ENCODE data around the gene FBRSL1. TPM values are rescaled to one million over a fixed set of nuclear protein-coding genes. Genes with fewer than 3 reads are reported as not detected.

FBRSL1 gene
- total and polyA plus RNA-seq, 11 donors = 23.0 to 88.2 (median 40.0) TPM

- 80 to 94% (median 92%) methylated on average over 2 to 20 of the region's 20 CpGs for WGBS, 4 donors
- intact Hi-C loops (cut with DNase I) = no loop called here
- Histone ChIP-seq H3K36me3 (peaks cover 0 to 9% (median 0%) of the 10 kb centered on the region in 9 donors), H3K9me3 (no peaks in the 10 kb centered on the region), H3K4me1 (no peaks in the 10 kb centered on the region), H3K27ac (no peak overlapping the region), H3K4me3 (no peak overlapping the region), H3K27me3 (no peaks in the 10 kb centered on the region)
- ATAC-seq (no peak), DNase-seq (no peak)
- TF ChIP-seq POLR2A (IDR thresholded peaks at IDR 0.05) (no peak), CTCF (IDR thresholded peaks at IDR 0.05) (no peak)
Measured at GRCh38 chr12:132541996-132542395, 52.0 kb downstream of the FBRSL1 start.

GRCh38 chr12:132542661-132543060 is 52.7 kb downstream of the FBRSL1 start:
- intact Hi-C loops (cut with DNase I) = no loop called here

GRCh38 chr12:132543298-132544079 is 53.5 kb downstream of the FBRSL1 start:
- TF ChIP-seq POLR2A (IDR thresholded peaks at IDR 0.05) (no peak), CTCF (IDR thresholded peaks at IDR 0.05) (no peak)
- WGBS, 4 donors = 88 to 98% (median 92%) methylated on average over 19 to 27 of the region's 27 CpGs
- intact Hi-C loops (cut with DNase I) = no loop called here

More at GRCh38 chr12:132542661-132543060, 52.7 kb downstream of the FBRSL1 start:
- Histone ChIP-seq H3K4me3 (no peak overlapping the region), H3K27me3 (no peaks in the 10 kb centered on the region), H3K36me3 (peaks cover 0 to 9% (median 0%) of the 10 kb centered on the region in 9 donors), H3K9me3 (no peaks in the 10 kb centered on the region), H3K27ac (no peak overlapping the region), H3K4me1 (no peaks in the 10 kb centered on the region)
- DNase-seq = no peak
- TF ChIP-seq CTCF (IDR thresholded peaks at IDR 0.05) = no peak
- no peak for TF ChIP-seq POLR2A (IDR thresholded peaks at IDR 0.05)
- WGBS, 4 donors = 94 to 97% (median 94%) methylated on average over 8 to 9 of the region's 9 CpGs
- no peak for ATAC-seq

GRCh38 chr12:132544080-132544397 is 54.1 kb downstream of the FBRSL1 start:
- Histone ChIP-seq H3K36me3 (peaks cover 0 to 20% (median 7%) of the 10 kb centered on the region in 9 donors), H3K4me3 (no peak overlapping the region), H3K27ac (no peak overlapping the region), H3K9me3 (no peaks in the 10 kb centered on the region), H3K27me3 (no peaks in the 10 kb centered on the region), H3K4me1 (no peaks in the 10 kb centered on the region)
- no peak for TF ChIP-seq CTCF (IDR thresholded peaks at IDR 0.05)
- no peak for TF ChIP-seq POLR2A (IDR thresholded peaks at IDR 0.05)
- WGBS, 4 donors = 84 to 92% (median 87%) methylated on average over 9 to 12 of the region's 12 CpGs
- no peak for DNase-seq
- no peak for ATAC-seq
- intact Hi-C loops (cut with DNase I) = no loop called here

More at GRCh38 chr12:132543298-132544079, 53.5 kb downstream of the FBRSL1 start:
- Histone ChIP-seq H3K4me3 (no peak overlapping the region), H3K36me3 (peaks cover 0 to 14% (median 6%) of the 10 kb centered on the region in 9 donors), H3K9me3 (no peaks in the 10 kb centered on the region), H3K4me1 (no peaks in the 10 kb centered on the region), H3K27ac (no peak overlapping the region), H3K27me3 (no peaks in the 10 kb centered on the region)
- DNase-seq (no peak), ATAC-seq (no peak)

All from heart left ventricle (tissue), 16 donors.